ENCODE results near the gene PRUNE2. TPM values are rescaled to one million over a fixed set of nuclear protein-coding genes. Genes with fewer than 3 reads are reported as not detected.
A peak's percentile ranks its signal among the peaks of the same experiment; 100 is the strongest.

PRUNE2 gene
- total and polyA plus RNA-seq, 4 donors: 3.8 to 18.1 (median 7.8) TPM

DNA sequence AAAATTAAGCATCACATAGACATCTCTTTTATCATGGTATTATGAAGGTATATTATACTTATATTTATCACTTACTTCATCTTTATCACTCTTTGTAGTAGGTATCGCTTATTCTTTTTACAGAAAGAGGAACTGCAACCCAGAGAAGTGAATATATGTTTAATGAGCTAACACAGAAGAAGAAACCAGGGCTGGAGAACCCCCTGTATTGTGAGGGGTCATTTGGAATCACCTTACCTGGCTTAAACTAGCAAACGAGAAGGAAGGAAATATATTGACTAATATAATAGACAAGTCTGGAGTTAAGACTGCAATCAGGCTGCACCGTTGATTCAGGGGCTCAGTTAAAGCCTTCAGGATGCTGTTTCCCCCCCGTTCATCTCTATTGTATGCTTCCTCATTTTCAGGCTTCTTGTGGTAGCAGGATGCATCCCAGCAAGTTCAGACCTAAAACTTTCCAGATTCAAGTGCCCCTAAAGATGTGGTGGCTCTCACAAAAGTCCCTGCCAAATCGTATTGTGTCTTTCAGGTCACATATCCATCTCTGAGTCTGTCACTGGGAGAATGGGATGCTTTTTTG is 300.5 kb downstream of the PRUNE2 start:
- no peak overlapping the region for H3K27ac ChIP-seq (ENCODE audit: low read depth in 1 of 2, low read length in 1 of 2)
- TF ChIP-seq, protein P1, sequence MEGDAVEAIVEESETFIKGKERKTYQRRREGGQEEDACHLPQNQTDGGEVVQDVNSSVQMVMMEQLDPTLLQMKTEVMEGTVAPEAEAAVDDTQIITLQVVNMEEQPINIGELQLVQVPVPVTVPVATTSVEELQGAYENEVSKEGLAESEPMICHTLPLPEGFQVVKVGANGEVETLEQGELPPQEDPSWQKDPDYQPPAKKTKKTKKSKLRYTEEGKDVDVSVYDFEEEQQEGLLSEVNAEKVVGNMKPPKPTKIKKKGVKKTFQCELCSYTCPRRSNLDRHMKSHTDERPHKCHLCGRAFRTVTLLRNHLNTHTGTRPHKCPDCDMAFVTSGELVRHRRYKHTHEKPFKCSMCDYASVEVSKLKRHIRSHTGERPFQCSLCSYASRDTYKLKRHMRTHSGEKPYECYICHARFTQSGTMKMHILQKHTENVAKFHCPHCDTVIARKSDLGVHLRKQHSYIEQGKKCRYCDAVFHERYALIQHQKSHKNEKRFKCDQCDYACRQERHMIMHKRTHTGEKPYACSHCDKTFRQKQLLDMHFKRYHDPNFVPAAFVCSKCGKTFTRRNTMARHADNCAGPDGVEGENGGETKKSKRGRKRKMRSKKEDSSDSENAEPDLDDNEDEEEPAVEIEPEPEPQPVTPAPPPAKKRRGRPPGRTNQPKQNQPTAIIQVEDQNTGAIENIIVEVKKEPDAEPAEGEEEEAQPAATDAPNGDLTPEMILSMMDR (IDR thresholded peaks at IDR 0.05; ENCODE audit: control extremely low read depth, extremely low read depth): no peak
- no peak overlapping the region for H3K4me3 ChIP-seq
- H3K36me3 ChIP-seq (ENCODE audit: control insufficient read depth in 4 of 4, insufficient read depth in 4 of 4, low read length in 4 of 4): peaks cover 0 to 2% (median 0%) of the 10 kb centered on the region in 4 donors
- no peaks in the 10 kb centered on the region for H3K27me3 ChIP-seq (ENCODE audit: control insufficient read depth in 3 of 3, insufficient read depth in 3 of 3, low read length in 2 of 3)
- H3K9ac ChIP-seq (ENCODE audit: insufficient read depth in 1 of 2, low read length in 2 of 2): no peak overlapping the region
- DNase-seq: no peak
- H3K9me3 ChIP-seq (ENCODE audit: control insufficient read depth in 4 of 4, insufficient read depth in 3 of 4, low read length in 3 of 4): no peaks in the 10 kb centered on the region
- 36 to 71% methylated on average over 5 of the region's 5 CpGs for WGBS, 2 donors
- ATAC-seq (ENCODE audit: insufficient read depth, low FRiP score): no peak
- peaks cover 0 to 12% (median 0%) of the 10 kb centered on the region in 5 donors for H3K4me1 ChIP-seq (ENCODE audit: control insufficient read depth in 5 of 5, insufficient read depth in 5 of 5, low read length in 5 of 5)

DNA sequence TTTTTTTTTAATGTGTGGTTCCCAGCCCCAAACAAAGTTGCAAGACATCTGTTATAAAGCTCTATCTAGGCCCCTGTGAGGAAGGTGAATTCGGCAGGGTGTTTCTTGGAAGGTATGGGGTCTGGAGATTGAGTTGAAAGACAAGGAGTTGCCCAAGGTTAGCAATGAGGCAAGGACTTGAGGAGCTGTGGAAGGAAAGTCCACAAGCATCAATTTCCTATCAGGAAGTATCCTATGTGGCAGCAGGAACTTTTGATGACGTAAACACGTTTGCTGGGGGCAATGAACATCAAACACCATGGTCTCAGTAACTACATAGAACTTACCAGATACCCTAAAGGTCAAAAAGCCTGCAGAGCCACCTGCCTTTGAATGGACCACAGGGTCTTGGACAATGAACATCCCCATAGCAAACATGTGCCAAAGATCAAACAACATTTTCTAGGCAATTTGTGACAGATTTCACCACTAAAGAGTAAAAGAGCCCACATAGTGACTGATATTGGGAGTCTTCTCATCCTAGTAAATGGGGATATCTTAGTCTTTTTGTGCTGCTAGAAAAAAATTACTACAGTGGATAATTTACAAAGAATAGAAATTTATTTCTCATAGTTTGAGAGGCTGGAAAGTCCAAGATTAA is 301.9 kb downstream of the PRUNE2 start:
- Histone ChIP-seq H3K4me3 (no peak overlapping the region), H3K27me3 (ENCODE audit: control insufficient read depth in 3 of 3, insufficient read depth in 3 of 3, low read length in 2 of 3) (no peaks in the 10 kb centered on the region), H3K9me3 (ENCODE audit: control insufficient read depth in 4 of 4, insufficient read depth in 3 of 4, low read length in 3 of 4) (no peaks in the 10 kb centered on the region), H3K27ac (ENCODE audit: low read depth in 1 of 2, low read length in 1 of 2) (no peak overlapping the region), H3K4me1 (ENCODE audit: control insufficient read depth in 5 of 5, insufficient read depth in 5 of 5, low read length in 5 of 5) (no peaks in the 10 kb centered on the region), H3K36me3 (ENCODE audit: control insufficient read depth in 4 of 4, insufficient read depth in 4 of 4, low read length in 4 of 4) (peaks cover 0 to 2% (median 0%) of the 10 kb centered on the region in 4 donors), H3K9ac (ENCODE audit: insufficient read depth in 1 of 2, low read length in 2 of 2) (no peak overlapping the region)
- ATAC-seq (ENCODE audit: insufficient read depth, low FRiP score) (no peak), DNase-seq (no peak)
- WGBS, 2 donors: 42 to 69% methylated on average over 3 of the region's 3 CpGs
- TF ChIP-seq, protein P1 (IDR thresholded peaks at IDR 0.05; ENCODE audit: control extremely low read depth, extremely low read depth): no peak

DNA sequence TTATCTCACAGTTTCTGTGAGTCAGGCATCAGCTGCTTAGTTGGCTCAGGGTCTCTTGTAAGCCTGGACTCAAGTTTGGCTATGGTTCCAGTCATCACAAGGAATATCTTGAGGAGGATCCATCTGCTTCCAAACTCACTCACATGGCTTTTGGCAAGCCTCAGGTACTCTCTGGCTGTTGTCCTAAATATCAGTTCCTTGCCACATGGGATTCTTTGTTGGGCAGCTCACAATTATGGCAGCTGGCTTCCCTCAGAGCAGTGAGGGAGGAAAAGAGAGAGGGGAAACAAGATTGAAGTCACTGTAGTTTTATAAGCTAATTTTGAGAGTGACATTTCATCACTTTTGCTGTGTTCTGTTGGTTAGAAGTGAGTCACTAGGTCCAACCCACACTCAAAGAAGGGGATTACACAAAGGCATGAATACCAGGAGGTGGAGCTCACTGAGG is 302.4 kb downstream of the PRUNE2 start:
- Histone ChIP-seq H3K27ac (ENCODE audit: low read depth in 1 of 2, low read length in 1 of 2) (no peak overlapping the region), H3K4me3 (no peak overlapping the region), H3K4me1 (ENCODE audit: control insufficient read depth in 5 of 5, insufficient read depth in 5 of 5, low read length in 5 of 5) (no peaks in the 10 kb centered on the region), H3K9me3 (ENCODE audit: control insufficient read depth in 4 of 4, insufficient read depth in 3 of 4, low read length in 3 of 4) (no peaks in the 10 kb centered on the region), H3K9ac (ENCODE audit: insufficient read depth in 1 of 2, low read length in 2 of 2) (no peak overlapping the region), H3K36me3 (ENCODE audit: control insufficient read depth in 4 of 4, insufficient read depth in 4 of 4, low read length in 4 of 4) (peaks cover 0 to 2% (median 0%) of the 10 kb centered on the region in 4 donors), H3K27me3 (ENCODE audit: control insufficient read depth in 3 of 3, insufficient read depth in 3 of 3, low read length in 2 of 3) (no peaks in the 10 kb centered on the region)
- TF ChIP-seq, protein P1 (IDR thresholded peaks at IDR 0.05; ENCODE audit: control extremely low read depth, extremely low read depth): no peak
- ATAC-seq (ENCODE audit: insufficient read depth, low FRiP score) (no peak), DNase-seq (peak; percentile 38 to 74 (median 67))
